ENCODE data around the gene GARIN5A. TPM values are rescaled to one million over a fixed set of nuclear protein-coding genes. Genes with fewer than 3 reads are reported as not detected.

The GARIN5A gene
- total and polyA plus RNA-seq, 7 donors = 0.36 to 7.1 (median 1.6) TPM; not detected in 2

GRCh38 chr19:50481351-50482149 is 4.9 kb upstream of the GARIN5A start:
- TF ChIP-seq POLR2AphosphoS5 (IDR thresholded peaks at IDR 0.05) (no peak), POLR2A (IDR thresholded peaks at IDR 0.05) (no peak), EP300 (IDR thresholded peaks at IDR 0.05) (no peak)
- TF ChIP-seq, protein P1, sequence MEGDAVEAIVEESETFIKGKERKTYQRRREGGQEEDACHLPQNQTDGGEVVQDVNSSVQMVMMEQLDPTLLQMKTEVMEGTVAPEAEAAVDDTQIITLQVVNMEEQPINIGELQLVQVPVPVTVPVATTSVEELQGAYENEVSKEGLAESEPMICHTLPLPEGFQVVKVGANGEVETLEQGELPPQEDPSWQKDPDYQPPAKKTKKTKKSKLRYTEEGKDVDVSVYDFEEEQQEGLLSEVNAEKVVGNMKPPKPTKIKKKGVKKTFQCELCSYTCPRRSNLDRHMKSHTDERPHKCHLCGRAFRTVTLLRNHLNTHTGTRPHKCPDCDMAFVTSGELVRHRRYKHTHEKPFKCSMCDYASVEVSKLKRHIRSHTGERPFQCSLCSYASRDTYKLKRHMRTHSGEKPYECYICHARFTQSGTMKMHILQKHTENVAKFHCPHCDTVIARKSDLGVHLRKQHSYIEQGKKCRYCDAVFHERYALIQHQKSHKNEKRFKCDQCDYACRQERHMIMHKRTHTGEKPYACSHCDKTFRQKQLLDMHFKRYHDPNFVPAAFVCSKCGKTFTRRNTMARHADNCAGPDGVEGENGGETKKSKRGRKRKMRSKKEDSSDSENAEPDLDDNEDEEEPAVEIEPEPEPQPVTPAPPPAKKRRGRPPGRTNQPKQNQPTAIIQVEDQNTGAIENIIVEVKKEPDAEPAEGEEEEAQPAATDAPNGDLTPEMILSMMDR (IDR thresholded peaks at IDR 0.05) = no peak
- Histone ChIP-seq H3K4me1 (peaks cover 0 to 26% (median 15%) of the 10 kb centered on the region in 4 donors), H3K27me3 (peaks cover 0 to 8% (median under 1%) of the 10 kb centered on the region in 3 donors), H3K27ac (no peak overlapping the region), H3K4me3 (no peak overlapping the region), H3K36me3 (peaks cover 12 to 64% (median 18%) of the 10 kb centered on the region in 4 donors), H3K9me3 (no peaks in the 10 kb centered on the region)
- no peak for DNase-seq
- 95 to 96% methylated on average over 27 of the region's 27 CpGs for WGBS, 2 donors
- intact Hi-C loops (cut with DNase I) = no loop called here

- H3K9me3 ChIP-seq = no peaks in the 10 kb centered on the region
- H3K27ac ChIP-seq = no peak overlapping the region
- no peaks in the 10 kb centered on the region for H3K27me3 ChIP-seq
- no peak for TF ChIP-seq POLR2AphosphoS5 (IDR thresholded peaks at IDR 0.05)
- no peak for TF ChIP-seq EP300 (IDR thresholded peaks at IDR 0.05)
- TF ChIP-seq, protein P1 (IDR thresholded peaks at IDR 0.05) = no peak
- TF ChIP-seq POLR2A (IDR thresholded peaks at IDR 0.05) = no peak
- no peak overlapping the region for H3K4me3 ChIP-seq
- H3K36me3 ChIP-seq = peaks cover 12 to 64% (median 18%) of the 10 kb centered on the region in 4 donors
- no peak for DNase-seq
- 91 to 94% methylated on average over 37 of the region's 37 CpGs for WGBS, 2 donors
- H3K4me1 ChIP-seq = peaks cover 0 to 26% (median 15%) of the 10 kb centered on the region in 4 donors
- intact Hi-C loops (cut with DNase I) = no loop called here
Measured at GRCh38 chr19:50480281-50481111, 3.8 kb upstream of the GARIN5A start.

- TF ChIP-seq POLR2A (IDR thresholded peaks at IDR 0.05) (no peak), EP300 (IDR thresholded peaks at IDR 0.05) (no peak), POLR2AphosphoS5 (IDR thresholded peaks at IDR 0.05) (no peak)
- TF ChIP-seq, protein P1 (IDR thresholded peaks at IDR 0.05) = no peak
- Histone ChIP-seq H3K4me1 (peaks cover 0 to 26% (median 15%) of the 10 kb centered on the region in 4 donors), H3K4me3 (no peak overlapping the region), H3K27ac (no peak overlapping the region), H3K36me3 (peaks cover 12 to 58% (median 18%) of the 10 kb centered on the region in 4 donors), H3K27me3 (no peaks in the 10 kb centered on the region), H3K9me3 (no peaks in the 10 kb centered on the region)
- DNase-seq = no peak
- WGBS, 2 donors = 94 to 96% methylated on average over 16 of the region's 16 CpGs
- intact Hi-C loops (cut with DNase I) = no loop called here
Measured at GRCh38 chr19:50479761-50480251, 3.2 kb upstream of the GARIN5A start.

DNA sequence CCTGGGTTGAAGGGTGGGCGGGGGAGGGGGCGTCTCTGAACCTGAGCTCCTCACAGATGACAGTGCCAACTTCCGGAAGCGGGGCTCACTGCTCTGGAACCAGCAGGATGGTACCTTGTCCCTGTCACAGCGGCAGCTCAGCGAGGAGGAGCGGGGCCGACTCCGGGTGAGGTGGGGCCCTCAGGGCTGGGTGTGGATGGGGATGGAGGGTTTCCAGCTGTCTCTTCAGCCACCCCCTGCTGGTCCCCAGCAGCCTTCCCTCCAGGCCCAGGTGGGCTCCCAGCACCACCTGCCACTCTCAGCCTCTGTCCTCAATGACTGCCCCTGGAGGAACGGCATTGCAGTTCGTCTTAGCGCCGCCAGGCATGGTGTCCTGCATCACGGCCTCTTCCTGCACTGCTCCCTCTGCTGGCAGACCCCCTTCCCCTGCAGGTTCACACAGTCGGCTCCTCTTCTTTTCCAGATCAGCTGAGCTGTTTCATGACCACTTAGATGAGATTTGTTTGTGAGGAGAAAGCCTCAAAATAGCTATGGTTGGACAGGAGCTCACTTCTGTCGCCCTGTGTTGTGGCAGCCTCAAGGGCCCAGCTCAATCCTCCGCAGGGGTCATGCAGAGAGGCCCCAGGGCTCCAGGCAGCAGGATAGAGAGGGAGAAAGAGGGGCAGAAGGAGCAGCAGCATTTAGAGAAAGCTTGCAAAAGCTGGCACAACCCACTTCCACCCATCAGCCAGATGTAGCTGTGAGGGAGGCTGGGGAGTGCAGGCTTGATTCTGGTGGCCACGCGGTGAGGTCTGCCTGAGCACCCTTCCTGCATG is 2.5 kb upstream of the GARIN5A start:
- peaks cover 0 to 26% (median 15%) of the 10 kb centered on the region in 4 donors for H3K4me1 ChIP-seq
- no peak for DNase-seq
- no peak overlapping the region for H3K27ac ChIP-seq
- intact Hi-C loops (cut with DNase I) = no loop called here
- no peak for TF ChIP-seq EP300 (IDR thresholded peaks at IDR 0.05)
- TF ChIP-seq, protein P1 (IDR thresholded peaks at IDR 0.05) = peak in 1 of 4 experiments; percentile 17
- peaks cover 12 to 55% (median 18%) of the 10 kb centered on the region in 4 donors for H3K36me3 ChIP-seq
- no peaks in the 10 kb centered on the region for H3K27me3 ChIP-seq
- no peak overlapping the region for H3K4me3 ChIP-seq
- no peaks in the 10 kb centered on the region for H3K9me3 ChIP-seq
- 91 to 94% methylated on average over 19 of the region's 19 CpGs for WGBS, 2 donors

Measured in sigmoid colon (tissue), 7 donors.